ENCODE measurements around the gene ST3GAL5.

The ST3GAL5 gene

GRCh38 chr2:85908506-85908905, 19.7 kb upstream of the ST3GAL5 start:
- H3K9me3 ChIP-seq (ENCODE audit: insufficient read depth, low read length): no peaks in the 10 kb centered on the region
- H3K4me3 ChIP-seq (ENCODE audit: insufficient read length, low read depth): no peak overlapping the region
- peaks cover 2% of the 10 kb centered on the region for H3K4me1 ChIP-seq (ENCODE audit: insufficient read depth, insufficient read length)
- H3K36me3 ChIP-seq (ENCODE audit: insufficient read depth, insufficient read length, low read length): no peaks in the 10 kb centered on the region
- no peak overlapping the region for H3K9ac ChIP-seq (ENCODE audit: insufficient read length, low read depth)
- TF ChIP-seq YY1 (IDR thresholded peaks at IDR 0.05; ENCODE audit: insufficient read depth, insufficient read length) (no peak), ZNF274 (IDR thresholded peaks at IDR 0.05; ENCODE audit: low read depth, low read length) (no peak), SUZ12 (IDR thresholded peaks at IDR 0.05; ENCODE audit: extremely low read depth, insufficient read depth, insufficient read length) (no peak)
- no peaks in the 10 kb centered on the region for H3K27me3 ChIP-seq (ENCODE audit: insufficient read depth, insufficient read length)
- no peak for DNase-seq (ENCODE audit: low read depth, low spot score)

- H3K9me3 ChIP-seq (ENCODE audit: insufficient read depth, low read length): no peaks in the 10 kb centered on the region
- no peak overlapping the region for H3K4me3 ChIP-seq (ENCODE audit: insufficient read length, low read depth)
- H3K4me1 ChIP-seq (ENCODE audit: insufficient read depth, insufficient read length): peaks cover 2% of the 10 kb centered on the region
- TF ChIP-seq YY1 (IDR thresholded peaks at IDR 0.05; ENCODE audit: insufficient read depth, insufficient read length) (no peak), ZNF274 (IDR thresholded peaks at IDR 0.05; ENCODE audit: low read depth, low read length) (no peak), SUZ12 (IDR thresholded peaks at IDR 0.05; ENCODE audit: extremely low read depth, insufficient read depth, insufficient read length) (no peak)
- no peak for DNase-seq (ENCODE audit: low read depth, low spot score)
- H3K27me3 ChIP-seq (ENCODE audit: insufficient read depth, insufficient read length): no peaks in the 10 kb centered on the region
- H3K9ac ChIP-seq (ENCODE audit: insufficient read length, low read depth): no peak overlapping the region
- H3K36me3 ChIP-seq (ENCODE audit: insufficient read depth, insufficient read length, low read length): no peaks in the 10 kb centered on the region
Observed at GRCh38 chr2:85907671-85908157, 18.9 kb upstream of the ST3GAL5 start.

GRCh38 chr2:85906748-85907147, 18.0 kb upstream of the ST3GAL5 start:
- H3K4me3 ChIP-seq (ENCODE audit: insufficient read length, low read depth): no peak overlapping the region
- no peak overlapping the region for H3K9ac ChIP-seq (ENCODE audit: insufficient read length, low read depth)
- H3K27me3 ChIP-seq (ENCODE audit: insufficient read depth, insufficient read length): no peaks in the 10 kb centered on the region
- no peaks in the 10 kb centered on the region for H3K9me3 ChIP-seq (ENCODE audit: insufficient read depth, low read length)
- no peaks in the 10 kb centered on the region for H3K36me3 ChIP-seq (ENCODE audit: insufficient read depth, insufficient read length, low read length)
- TF ChIP-seq SUZ12 (IDR thresholded peaks at IDR 0.05; ENCODE audit: extremely low read depth, insufficient read depth, insufficient read length) (no peak), ZNF274 (IDR thresholded peaks at IDR 0.05; ENCODE audit: low read depth, low read length) (no peak), YY1 (IDR thresholded peaks at IDR 0.05; ENCODE audit: insufficient read depth, insufficient read length) (no peak)
- H3K4me1 ChIP-seq (ENCODE audit: insufficient read depth, insufficient read length): peaks cover 2% of the 10 kb centered on the region
- no peak for DNase-seq (ENCODE audit: low read depth, low spot score)

GRCh38 chr2:85905891-85906290, 17.1 kb upstream of the ST3GAL5 start:
- DNase-seq (ENCODE audit: low read depth, low spot score): no peak
- no peak for TF ChIP-seq ZNF274 (IDR thresholded peaks at IDR 0.05; ENCODE audit: low read depth, low read length)
- no peak for TF ChIP-seq YY1 (IDR thresholded peaks at IDR 0.05; ENCODE audit: insufficient read depth, insufficient read length)
- TF ChIP-seq SUZ12 (IDR thresholded peaks at IDR 0.05; ENCODE audit: extremely low read depth, insufficient read depth, insufficient read length): no peak
- H3K4me3 ChIP-seq (ENCODE audit: insufficient read length, low read depth): no peak overlapping the region
- no peaks in the 10 kb centered on the region for H3K27me3 ChIP-seq (ENCODE audit: insufficient read depth, insufficient read length)
- H3K9ac ChIP-seq (ENCODE audit: insufficient read length, low read depth): no peak overlapping the region
- peaks cover 2% of the 10 kb centered on the region for H3K4me1 ChIP-seq (ENCODE audit: insufficient read depth, insufficient read length)
- no peaks in the 10 kb centered on the region for H3K9me3 ChIP-seq (ENCODE audit: insufficient read depth, low read length)
- H3K36me3 ChIP-seq (ENCODE audit: insufficient read depth, insufficient read length, low read length): no peaks in the 10 kb centered on the region

GRCh38 chr2:85905187-85905666, 16.4 kb upstream of the ST3GAL5 start:
- TF ChIP-seq SUZ12 (IDR thresholded peaks at IDR 0.05; ENCODE audit: extremely low read depth, insufficient read depth, insufficient read length): no peak
- no peak for TF ChIP-seq YY1 (IDR thresholded peaks at IDR 0.05; ENCODE audit: insufficient read depth, insufficient read length)
- TF ChIP-seq ZNF274 (IDR thresholded peaks at IDR 0.05; ENCODE audit: low read depth, low read length): no peak
- Histone ChIP-seq H3K36me3 (ENCODE audit: insufficient read depth, insufficient read length, low read length) (no peaks in the 10 kb centered on the region), H3K27me3 (ENCODE audit: insufficient read depth, insufficient read length) (no peaks in the 10 kb centered on the region), H3K9me3 (ENCODE audit: insufficient read depth, low read length) (no peaks in the 10 kb centered on the region), H3K4me1 (ENCODE audit: insufficient read depth, insufficient read length) (no peaks in the 10 kb centered on the region), H3K4me3 (ENCODE audit: insufficient read length, low read depth) (no peak overlapping the region), H3K9ac (ENCODE audit: insufficient read length, low read depth) (no peak overlapping the region)
- no peak for DNase-seq (ENCODE audit: low read depth, low spot score)

GRCh38 chr2:85903849-85904248, 15.1 kb upstream of the ST3GAL5 start:
- no peak for TF ChIP-seq SUZ12 (IDR thresholded peaks at IDR 0.05; ENCODE audit: extremely low read depth, insufficient read depth, insufficient read length)
- TF ChIP-seq ZNF274 (IDR thresholded peaks at IDR 0.05; ENCODE audit: low read depth, low read length): no peak
- no peak for TF ChIP-seq YY1 (IDR thresholded peaks at IDR 0.05; ENCODE audit: insufficient read depth, insufficient read length)
- H3K9me3 ChIP-seq (ENCODE audit: insufficient read depth, low read length): no peaks in the 10 kb centered on the region
- no peak overlapping the region for H3K9ac ChIP-seq (ENCODE audit: insufficient read length, low read depth)
- no peaks in the 10 kb centered on the region for H3K27me3 ChIP-seq (ENCODE audit: insufficient read depth, insufficient read length)
- no peak for DNase-seq (ENCODE audit: low read depth, low spot score)
- no peak overlapping the region for H3K4me3 ChIP-seq (ENCODE audit: insufficient read length, low read depth)
- H3K36me3 ChIP-seq (ENCODE audit: insufficient read depth, insufficient read length, low read length): no peaks in the 10 kb centered on the region
- no peaks in the 10 kb centered on the region for H3K4me1 ChIP-seq (ENCODE audit: insufficient read depth, insufficient read length)

- Histone ChIP-seq H3K27me3 (ENCODE audit: insufficient read depth, insufficient read length) (no peaks in the 10 kb centered on the region), H3K4me1 (ENCODE audit: insufficient read depth, insufficient read length) (no peaks in the 10 kb centered on the region), H3K9ac (ENCODE audit: insufficient read length, low read depth) (no peak overlapping the region), H3K9me3 (ENCODE audit: insufficient read depth, low read length) (no peaks in the 10 kb centered on the region), H3K36me3 (ENCODE audit: insufficient read depth, insufficient read length, low read length) (no peaks in the 10 kb centered on the region), H3K4me3 (ENCODE audit: insufficient read length, low read depth) (no peak overlapping the region)
- TF ChIP-seq SUZ12 (IDR thresholded peaks at IDR 0.05; ENCODE audit: extremely low read depth, insufficient read depth, insufficient read length) (no peak), YY1 (IDR thresholded peaks at IDR 0.05; ENCODE audit: insufficient read depth, insufficient read length) (no peak), ZNF274 (IDR thresholded peaks at IDR 0.05; ENCODE audit: low read depth, low read length) (no peak)
- no peak for DNase-seq (ENCODE audit: low read depth, low spot score)
Observed at GRCh38 chr2:85902496-85902895, 13.7 kb upstream of the ST3GAL5 start.
